ENCODE measurements around the gene CFAP97D2. TPM values are rescaled to one million over a fixed set of nuclear protein-coding genes. Genes with fewer than 3 reads are reported as not detected.

Gene CFAP97D2
- total and polyA plus RNA-seq, 2 of the 13 experiments (the other 11 are each of a cell fraction or from before 2014, with no cell fraction given), result not detected

DNA sequence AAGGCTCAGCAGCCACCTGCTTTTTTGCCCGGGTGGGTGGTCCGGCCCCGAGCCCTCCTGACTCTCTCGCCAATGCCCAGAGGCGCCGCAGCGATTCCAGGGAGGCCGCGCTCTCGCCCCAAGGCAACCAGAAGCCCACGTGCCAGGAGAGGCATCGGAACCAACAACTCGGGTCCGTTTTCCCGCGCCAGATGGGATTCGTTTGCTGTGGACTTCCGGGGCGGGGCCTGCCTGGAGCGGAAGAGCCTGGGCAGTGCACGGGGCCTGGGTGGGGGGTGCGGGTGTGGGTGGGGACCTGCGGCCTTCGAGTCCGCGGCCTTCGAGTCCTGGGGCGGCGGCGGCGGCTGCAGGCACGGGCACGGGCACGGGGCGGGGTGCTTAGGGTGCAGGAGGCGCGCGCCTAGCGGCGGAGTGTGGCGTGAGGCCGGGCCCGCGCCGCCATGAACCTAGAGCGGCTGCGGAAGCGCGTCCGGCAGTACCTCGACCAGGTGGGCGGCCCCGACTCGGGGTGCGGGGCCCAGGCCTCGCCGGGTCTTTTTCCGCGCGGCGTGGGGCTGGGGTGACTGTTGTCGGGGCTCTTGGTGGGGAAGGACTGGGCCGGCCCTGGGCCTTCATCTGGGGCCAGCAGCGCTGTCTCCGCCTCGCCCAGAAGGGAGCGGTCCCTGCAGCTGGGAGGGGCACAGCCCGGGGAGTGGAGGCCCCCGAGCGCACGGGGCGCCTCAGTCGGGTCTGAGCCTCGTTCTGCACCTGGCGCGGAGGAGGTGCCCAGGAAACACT is 55.8 kb downstream of the CFAP97D2 start, which contains the start of gene CDC16 (continued):
- no peak for TF ChIP-seq TAF15 (IDR thresholded peaks at IDR 0.05; ENCODE audit: low read depth, low read length, poor library complexity, severe bottlenecking)
- no peak for TF ChIP-seq ZNF260 (CRISPR knock-in tag; IDR thresholded peaks at IDR 0.05; ENCODE audit: borderline replicate concordance, low read depth)
- peak; percentile 75 for TF ChIP-seq ELF1 (CRISPR knock-in tag; IDR thresholded peaks at IDR 0.05)
- no peak for TF ChIP-seq ZKSCAN1 (IDR thresholded peaks at IDR 0.05; ENCODE audit: low read length)
- TF ChIP-seq MED8 (CRISPR knock-in tag; IDR thresholded peaks at IDR 0.05; ENCODE audit: insufficient replicate concordance), result peak; percentile 44
- TF ChIP-seq TOE1 (CRISPR knock-in tag; IDR thresholded peaks at IDR 0.05), result no peak; the same call in 1 of the 2 replicates
- TF ChIP-seq ZNF572 (CRISPR knock-in tag; IDR thresholded peaks at IDR 0.05), result no peak
- TF ChIP-seq YY1 (IDR thresholded peaks at IDR 0.05; ENCODE audit: insufficient read depth, insufficient replicate concordance, low read depth, low read length), result peak; percentile 65
- TF ChIP-seq GPBP1L1 (CRISPR knock-in tag; IDR thresholded peaks at IDR 0.05), result no peak
- TF ChIP-seq NONO (IDR thresholded peaks at IDR 0.05), result no peak
- TF ChIP-seq NONO (CRISPR knock-in tag; conservative IDR thresholded peaks at IDR 0.05), result peak; percentile 76; the same call in 1 of the 2 replicates
- peak; percentile 89 for TF ChIP-seq ZBTB14 (CRISPR knock-in tag; IDR thresholded peaks at IDR 0.05)
- peak; percentile 89 for TF ChIP-seq ZNF264 (CRISPR knock-in tag; IDR thresholded peaks at IDR 0.05)
- TF ChIP-seq ZNF33B (CRISPR knock-in tag; IDR thresholded peaks at IDR 0.05), result peak; percentile 94
- TF ChIP-seq, protein P1, sequence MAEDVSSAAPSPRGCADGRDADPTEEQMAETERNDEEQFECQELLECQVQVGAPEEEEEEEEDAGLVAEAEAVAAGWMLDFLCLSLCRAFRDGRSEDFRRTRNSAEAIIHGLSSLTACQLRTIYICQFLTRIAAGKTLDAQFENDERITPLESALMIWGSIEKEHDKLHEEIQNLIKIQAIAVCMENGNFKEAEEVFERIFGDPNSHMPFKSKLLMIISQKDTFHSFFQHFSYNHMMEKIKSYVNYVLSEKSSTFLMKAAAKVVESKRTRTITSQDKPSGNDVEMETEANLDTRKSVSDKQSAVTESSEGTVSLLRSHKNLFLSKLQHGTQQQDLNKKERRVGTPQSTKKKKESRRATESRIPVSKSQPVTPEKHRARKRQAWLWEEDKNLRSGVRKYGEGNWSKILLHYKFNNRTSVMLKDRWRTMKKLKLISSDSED (CRISPR knock-in tag; IDR thresholded peaks at IDR 0.05), result peak; percentile 97
- TF ChIP-seq, protein P2, sequence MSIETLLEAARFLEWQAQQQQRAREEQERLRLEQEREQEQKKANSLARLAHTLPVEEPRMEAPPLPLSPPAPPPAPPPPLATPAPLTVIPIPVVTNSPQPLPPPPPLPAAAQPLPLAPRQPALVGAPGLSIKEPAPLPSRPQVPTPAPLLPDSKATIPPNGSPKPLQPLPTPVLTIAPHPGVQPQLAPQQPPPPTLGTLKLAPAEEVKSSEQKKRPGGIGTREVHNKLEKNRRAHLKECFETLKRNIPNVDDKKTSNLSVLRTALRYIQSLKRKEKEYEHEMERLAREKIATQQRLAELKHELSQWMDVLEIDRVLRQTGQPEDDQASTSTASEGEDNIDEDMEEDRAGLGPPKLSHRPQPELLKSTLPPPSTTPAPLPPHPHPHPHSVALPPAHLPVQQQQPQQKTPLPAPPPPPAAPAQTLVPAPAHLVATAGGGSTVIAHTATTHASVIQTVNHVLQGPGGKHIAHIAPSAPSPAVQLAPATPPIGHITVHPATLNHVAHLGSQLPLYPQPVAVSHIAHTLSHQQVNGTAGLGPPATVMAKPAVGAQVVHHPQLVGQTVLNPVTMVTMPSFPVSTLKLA (IDR thresholded peaks at IDR 0.05), result no peak
- TF ChIP-seq, protein P3, sequence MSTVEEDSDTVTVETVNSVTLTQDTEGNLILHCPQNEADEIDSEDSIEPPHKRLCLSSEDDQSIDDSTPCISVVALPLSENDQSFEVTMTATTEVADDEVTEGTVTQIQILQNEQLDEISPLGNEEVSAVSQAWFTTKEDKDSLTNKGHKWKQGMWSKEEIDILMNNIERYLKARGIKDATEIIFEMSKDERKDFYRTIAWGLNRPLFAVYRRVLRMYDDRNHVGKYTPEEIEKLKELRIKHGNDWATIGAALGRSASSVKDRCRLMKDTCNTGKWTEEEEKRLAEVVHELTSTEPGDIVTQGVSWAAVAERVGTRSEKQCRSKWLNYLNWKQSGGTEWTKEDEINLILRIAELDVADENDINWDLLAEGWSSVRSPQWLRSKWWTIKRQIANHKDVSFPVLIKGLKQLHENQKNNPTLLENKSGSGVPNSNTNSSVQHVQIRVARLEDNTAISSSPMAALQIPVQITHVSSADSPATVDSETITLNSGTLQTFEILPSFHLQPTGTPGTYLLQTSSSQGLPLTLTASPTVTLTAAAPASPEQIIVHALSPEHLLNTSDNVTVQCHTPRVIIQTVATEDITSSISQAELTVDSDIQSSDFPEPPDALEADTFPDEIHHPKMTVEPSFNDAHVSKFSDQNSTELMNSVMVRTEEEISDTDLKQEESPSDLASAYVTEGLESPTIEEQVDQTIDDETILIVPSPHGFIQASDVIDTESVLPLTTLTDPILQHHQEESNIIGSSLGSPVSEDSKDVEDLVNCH (CRISPR knock-in tag; IDR thresholded peaks at IDR 0.05), result peak; percentile 29; the same call in 1 of the 2 replicates

All from HepG2 (cell line).